Measurements from ENCODE around the gene MEG3. TPM values are rescaled to one million over a fixed set of nuclear protein-coding genes. Genes with fewer than 3 reads are reported as not detected.

MEG3 gene
- total and polyA plus RNA-seq, 2 of the 4 experiments (the other 2 are of a cell fraction): 31.5 to 556 TPM

DNA sequence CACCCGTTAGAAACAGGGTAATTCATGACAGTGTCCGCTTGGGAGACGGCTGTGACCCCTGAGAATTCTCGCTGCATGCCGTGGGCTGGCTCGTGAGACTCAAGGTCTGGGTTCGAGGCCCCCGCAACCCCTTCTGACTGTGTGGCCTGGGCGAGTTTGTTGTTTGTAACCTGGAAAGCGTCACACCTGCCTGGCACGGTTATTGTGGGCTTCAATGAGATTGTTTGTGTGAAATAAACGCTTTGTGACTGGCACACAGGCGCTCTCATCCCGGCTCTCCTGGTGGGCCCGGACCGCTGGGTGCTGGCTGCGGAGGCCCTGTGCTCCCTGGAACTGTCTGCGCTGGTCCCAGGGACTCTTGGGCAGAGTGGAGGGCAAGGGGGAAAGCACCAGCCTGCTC lies 33.9 kb downstream of the MEG3 start:
- peaks cover 100% of the 10 kb centered on the region for H4K20me1 ChIP-seq (ENCODE audit: insufficient read depth, low read length)
- no TSS peak for BruUV-seq (replicated peaks)
- CTCF ChIA-PET: no interaction called here

More for the DNA sequence above, 33.9 kb downstream of the MEG3 start:
- Histone ChIP-seq H3K18ac (ENCODE audit: low read depth, low read length) (no peak overlapping the region), H4K91ac (ENCODE audit: insufficient read depth, low read depth, low read length) (no peak overlapping the region), H4K5ac (ENCODE audit: low read depth, low read length) (no peak overlapping the region), H3K56ac (ENCODE audit: extremely low read depth, insufficient read depth, low read length) (no peak overlapping the region), H3K9ac (ENCODE audit: low read depth, low read length) (no peak overlapping the region), H3K4me2 (ENCODE audit: low read depth, low read length) (no peak overlapping the region), H3K23ac (ENCODE audit: low read depth, low read length) (no peak overlapping the region), H2BK5ac (ENCODE audit: low read depth, low read length, poor library complexity, severe bottlenecking) (no peak overlapping the region), H4K8ac (ENCODE audit: low read depth in 2 of 2, low read length in 2 of 2) (no peak overlapping the region), H3K4me3 (ENCODE audit: insufficient read depth, low read depth, low read length) (no peak overlapping the region), H2AK5ac (ENCODE audit: low read depth, low read length) (no peak overlapping the region), H3K27ac (ENCODE audit: insufficient read depth, low read length) (no peak overlapping the region), H2BK20ac (ENCODE audit: low read depth, low read length) (no peak overlapping the region), H3K36me3 (ENCODE audit: control insufficient read depth, insufficient read depth, low read length) (peaks cover 76% of the 10 kb centered on the region), H2AFZ (replicated peaks; ENCODE audit: low read length, poor library complexity) (no peak overlapping the region), H2AK9ac (replicated peaks; ENCODE audit: low read depth, low read length, poor library complexity) (no peak overlapping the region), H3K4me1 (ENCODE audit: control insufficient read depth, insufficient read depth, low read length) (no peaks in the 10 kb centered on the region; the same call in 1 of the 2 replicates), H2BK15ac (ENCODE audit: low read depth, low read length) (no peak overlapping the region), H3K14ac (replicated peaks; ENCODE audit: low read depth, low read length) (no peak overlapping the region), H2BK120ac (ENCODE audit: low read depth, low read length) (no peak overlapping the region), H3K9me3 (ENCODE audit: control insufficient read depth, insufficient read depth, low read length) (no peaks in the 10 kb centered on the region), H3K4ac (ENCODE audit: low read depth, low read length) (no peak overlapping the region), H3K79me1 (ENCODE audit: low read depth in 1 of 2, low read length in 2 of 2) (peaks cover 5 to 80% of the 10 kb centered on the region in 2 experiments; a peak in 3 of 4 replicates), H3K9me1 (ENCODE audit: insufficient read depth, low read length) (peaks cover 17% of the 10 kb centered on the region), H3K27me3 (ENCODE audit: control insufficient read depth, insufficient read depth, low read length) (no peaks in the 10 kb centered on the region)
- ATAC-seq (ENCODE audit: low read depth) (no peak), DNase-seq (no peak)
- 94% methylated on average over 12 of the region's 18 CpGs; no CpG with 5 or more reads in 1 of the 2 experiments for WGBS, 2 experiments (ENCODE audit: extremely low coverage in 2 of 2, insufficient read length in 1 of 2)
- dilution Hi-C loops (cut with HindIII; ENCODE audit: low sequenced_read_pairs, unreplicated experiment): no loop called here
- TF ChIP-seq CHD1 (IDR thresholded peaks at IDR 0.05; ENCODE audit: low read depth, low read length) (no peak), CTCF (conservative IDR thresholded peaks at IDR 0.05; ENCODE audit: low read depth, low read length) (no peak), MAFK (IDR thresholded peaks at IDR 0.05; ENCODE audit: low read depth, low read length) (no peak), RCOR1 (IDR thresholded peaks at IDR 0.05; ENCODE audit: insufficient replicate concordance, low read length) (no peak), POLR2A (IDR thresholded peaks at IDR 0.05; ENCODE audit: low read depth, low read length) (no peak), RAD21 (IDR thresholded peaks at IDR 0.05; ENCODE audit: low read length) (no peak), RFX5 (IDR thresholded peaks at IDR 0.05; ENCODE audit: low read depth, low read length) (no peak), CEBPB (IDR thresholded peaks at IDR 0.05; ENCODE audit: low read depth, low read length) (no peak)
- TF ChIP-seq, protein P1, sequence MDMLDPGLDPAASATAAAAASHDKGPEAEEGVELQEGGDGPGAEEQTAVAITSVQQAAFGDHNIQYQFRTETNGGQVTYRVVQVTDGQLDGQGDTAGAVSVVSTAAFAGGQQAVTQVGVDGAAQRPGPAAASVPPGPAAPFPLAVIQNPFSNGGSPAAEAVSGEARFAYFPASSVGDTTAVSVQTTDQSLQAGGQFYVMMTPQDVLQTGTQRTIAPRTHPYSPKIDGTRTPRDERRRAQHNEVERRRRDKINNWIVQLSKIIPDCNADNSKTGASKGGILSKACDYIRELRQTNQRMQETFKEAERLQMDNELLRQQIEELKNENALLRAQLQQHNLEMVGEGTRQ (IDR thresholded peaks at IDR 0.05; ENCODE audit: low read depth, low read length): no peak
- in situ Hi-C loops (cut with MboI; ENCODE audit: low sequenced_read_pairs): no loop called here
- intact Hi-C loops (cut with micrococcal nuclease): no loop called here
- POLR2A ChIA-PET (ENCODE audit: unreplicated experiment): no interaction called here
